HepG2 (cell line): ENCODE results near the gene SLC43A1. TPM values are rescaled to one million over a fixed set of nuclear protein-coding genes. Genes with fewer than 3 reads are reported as not detected.

Experiments used
- ATAC-seq: fragments of 200-7000 bp; cut with Tn5 transposase; 3 replicates; pipeline ENCODE4 v1.9.1; 2020; ENCODE audit warnings: mild to moderate bottlenecking, moderate library complexity
- BruUV-seq: library from RNA; stranded (reverse); fragments of 400-500 nt; replicated peaks from 2 replicates; lab custom pipeline; 2021; lab: Mats Ljungman, UMichigan
- CTCF ChIA-PET: fragments of 300-600 bp; formaldehyde crosslinking; extraction: SDS; loops from one replicate; lab custom pipeline; 2021; ENCODE audit warnings: low total read pairs, inconsistent platforms, low intra/inter-chr PET ratio; lab: Yijun Ruan, JAX
- POLR2A ChIA-PET: fragments of 350-600 bp; sonication (Branson Sonifier 250); formaldehyde crosslinking; loops from one replicate; lab custom pipeline; 2020; ENCODE audit warnings: antibody characterized with exemption, inconsistent platforms; lab: Yijun Ruan, JAX
- DNase-seq: peaks from one replicate; pipeline ENCODE4 v3.0.0-alpha.2; 2015; ENCODE audit warnings: low spot score
- FAIRE-seq: peaks from 3 replicates; lab custom pipeline; 2011; peaks lifted over from hg19 to GRCh38; lab: Jason Lieb, UNC
- H2AFZ ChIP-seq: one replicate; pipeline ENCODE4 v1.6.1; 2011; ENCODE audit warnings: low read length, inconsistent platforms
- H3K27ac ChIP-seq: fragments of 300-600 bp; 3 replicates; pipeline ENCODE4 v1.8.0; 2011; ENCODE audit warnings: mixed run types, mild to moderate bottlenecking, mixed read lengths, low read length, inconsistent platforms; ENCODE audit not compliant: insufficient read depth; ENCODE audit errors: extremely low read length
- H3K27me3 ChIP-seq, 2 experiments: fragments of 200-600 bp in 1 of 2; 2 replicates in 1 of 2; 3 replicates in 1 of 2; pipeline versions ENCODE4 v1.6.0 to v1.8.0; 2011; ENCODE audit warnings: low read length in 2 of 2, mild to moderate bottlenecking in 2 of 2, moderate library complexity in 2 of 2, inconsistent platforms in 1 of 2; ENCODE audit not compliant: insufficient read depth in 2 of 2, control insufficient read depth in 1 of 2
- H3K36me3 ChIP-seq, 2 experiments: fragments of 200-600 bp in 1 of 2; replicated peaks in 1 of 2; 2 replicates in 1 of 2; 3 replicates in 1 of 2; pipeline versions ENCODE4 v1.5.1 to v1.8.0; 2011; ENCODE audit warnings: low read length in 2 of 2, inconsistent platforms in 1 of 2; ENCODE audit not compliant: insufficient read depth in 2 of 2, control insufficient read depth in 1 of 2
- H3K4me1 ChIP-seq: 2 replicates; pipeline ENCODE4 v1.5.1; 2012; ENCODE audit warnings: low read length, inconsistent platforms; ENCODE audit not compliant: insufficient read depth
- H3K4me2 ChIP-seq: 2 replicates; pipeline ENCODE4 v1.6.0; 2011; ENCODE audit warnings: low read depth, low read length, inconsistent platforms
- H3K4me3 ChIP-seq, 3 experiments: fragments of 200-600 bp in 1 of 3; sonication (generic), shearing (Covaris generic) in 1 of 3; replicated peaks in 1 of 3; 2 replicates each; pipeline ENCODE4 v1.5.1; 2011 to 2016; ENCODE audit warnings: low read length in 3 of 3, inconsistent platforms in 2 of 3, low read depth in 2 of 3, mild to moderate bottlenecking in 2 of 3, control low read depth in 1 of 3, mixed read lengths in 1 of 3; ENCODE audit not compliant: insufficient read depth in 1 of 3
- H3K79me2 ChIP-seq: one replicate; pipeline ENCODE4 v1.6.1; 2011; ENCODE audit warnings: low read length, inconsistent platforms; ENCODE audit not compliant: insufficient read depth
- H3K9ac ChIP-seq: 2 replicates; pipeline ENCODE4 v1.6.0; 2011; ENCODE audit warnings: mild to moderate bottlenecking, low read depth, low read length, inconsistent platforms; ENCODE audit not compliant: insufficient read depth
- H3K9me3 ChIP-seq: 2 replicates; pipeline ENCODE4 v1.5.1; 2012; ENCODE audit warnings: mild to moderate bottlenecking, low read length
- H4K20me1 ChIP-seq: 2 replicates; pipeline ENCODE4 v1.6.0; 2011; ENCODE audit warnings: inconsistent platforms, mild to moderate bottlenecking, low read length, moderate library complexity; ENCODE audit not compliant: insufficient read depth
- AGO2 ChIP-seq: fragments of 200-400 bp; formaldehyde crosslinking; optimal IDR thresholded peaks from 2 replicates; pipeline ENCODE3; 2017; ENCODE audit warnings: mild to moderate bottlenecking, low read depth, low read length, moderate library complexity
- ARHGAP35 ChIP-seq: sonication (generic); formaldehyde crosslinking; IDR thresholded peaks from 2 replicates; pipeline ENCODE4 v1.9.0; 2022; ENCODE audit warnings: mild to moderate bottlenecking, inconsistent platforms, moderate library complexity, missing genetic modification reagents, borderline replicate concordance
- ATM ChIP-seq: fragments of 450-650 bp; IDR thresholded peaks from 2 replicates; pipeline ENCODE4 v1.7.1; 2017; ENCODE audit warnings: mild to moderate bottlenecking, borderline replicate concordance
- MEIS1 ChIP-seq: sonication (generic); formaldehyde crosslinking; IDR thresholded peaks from 2 replicates; pipeline ENCODE4 v1.9.0; 2021; ENCODE audit warnings: mild to moderate bottlenecking, missing genetic modification reagents, moderate library complexity, borderline replicate concordance
- RBFOX2 ChIP-seq: fragments of 200-400 bp; formaldehyde crosslinking; IDR thresholded peaks from 2 replicates; pipeline ENCODE4 v1.6.1; 2017; ENCODE audit warnings: low read depth, mild to moderate bottlenecking, low read length
- RBM22 ChIP-seq: fragments of 200-400 bp; formaldehyde crosslinking; optimal IDR thresholded peaks from 2 replicates; pipeline ENCODE3; 2017; ENCODE audit warnings: mild to moderate bottlenecking, low read length, moderate library complexity
- SIX4 ChIP-seq: sonication (generic); formaldehyde crosslinking; IDR thresholded peaks from 2 replicates; pipeline ENCODE4 v1.4.0; 2020; ENCODE audit warnings: missing genetic modification reagents
- ZFP36L1 ChIP-seq: sonication (generic); formaldehyde crosslinking; IDR thresholded peaks from 2 replicates; pipeline ENCODE4 v1.8.0; 2022; ENCODE audit warnings: mild to moderate bottlenecking, missing genetic modification reagents, moderate library complexity
- ZNF350 ChIP-seq: sonication (generic); formaldehyde crosslinking; IDR thresholded peaks from 2 replicates; pipeline ENCODE4 v1.4.0; 2020; ENCODE audit warnings: mild to moderate bottlenecking, low read depth, missing genetic modification reagents, borderline replicate concordance
- ZNF652 ChIP-seq: IDR thresholded peaks from 2 replicates; pipeline ENCODE4 v1.6.1; 2016; ENCODE audit warnings: low read depth, borderline replicate concordance
- ZNF768 ChIP-seq: sonication (generic); formaldehyde crosslinking; IDR thresholded peaks from 2 replicates; pipeline ENCODE4 v1.4.0; 2020; ENCODE audit warnings: missing genetic modification reagents
- whole genome bisulfite sequencing: methylation state at CpG from one replicate; pipeline ENCODE4 v1.1.6; 2017; ENCODE audit warnings: low lambda C conversion rate; 5-methylcytosine and 5-hydroxymethylcytosine counted together
- in situ Hi-C: cut with HindIII; loops from 2 replicates; pipeline ENCODE4 v1.10.0; 2017; ENCODE audit warnings: low pct_unique_long_range_greater_than_20kb; ENCODE audit not compliant: extremely low pct_ligation_motif_present
- intact Hi-C: fragments of 100-400 bp; cut with micrococcal nuclease; formaldehyde crosslinking; loops from one replicate; pipeline ENCODE4 v1.10.0; 2022; ENCODE audit not compliant: unreplicated experiment
- polyA plus RNA-seq, 8 experiments: library from polyadenylated mRNA; depleted of rRNA in 3 of 8; stranded (reverse) in 7 of 8; unstranded in 1 of 8; fragments of >200 nt; fragmentation: Illumina TruSeq in 4 of 8; extraction: Trizol in 4 of 8; gene quantifications; 2 replicates each; pipeline versions ENCODE4 v1.2.1 to v1.2.3, GENCODE V29; 2011 to 2016; ENCODE audit warnings: low read depth in 4 of 8, missing spikeins in 1 of 8, mixed read lengths in 1 of 8; ENCODE audit not compliant: insufficient read depth in 1 of 8
- total RNA-seq, 5 experiments: library from RNA; depleted of rRNA; stranded (reverse); fragments of >200 nt; fragmentation: Illumina TruSeq; extraction: Trizol; gene quantifications; 2 replicates each; pipeline ENCODE4 v1.2.3, GENCODE V29; 2016; ENCODE audit warnings: low read depth in 1 of 5
- TF ChIP-seq, protein P1 (sequence below): sonication (generic); formaldehyde crosslinking; IDR thresholded peaks from 2 replicates; pipeline ENCODE4 v1.4.0; 2020; ENCODE audit warnings: mild to moderate bottlenecking, missing genetic modification reagents
- TF ChIP-seq, protein P2 (sequence below): sonication (generic); formaldehyde crosslinking; IDR thresholded peaks from 2 replicates; pipeline ENCODE4 v1.4.0; 2020; ENCODE audit warnings: missing genetic modification reagents

Gene SLC43A1
- total and polyA plus RNA-seq, 2 of the 13 experiments (the other 11 are each of a cell fraction or from before 2014, with no cell fraction given): 72.3 to 87.6 TPM

DNA sequence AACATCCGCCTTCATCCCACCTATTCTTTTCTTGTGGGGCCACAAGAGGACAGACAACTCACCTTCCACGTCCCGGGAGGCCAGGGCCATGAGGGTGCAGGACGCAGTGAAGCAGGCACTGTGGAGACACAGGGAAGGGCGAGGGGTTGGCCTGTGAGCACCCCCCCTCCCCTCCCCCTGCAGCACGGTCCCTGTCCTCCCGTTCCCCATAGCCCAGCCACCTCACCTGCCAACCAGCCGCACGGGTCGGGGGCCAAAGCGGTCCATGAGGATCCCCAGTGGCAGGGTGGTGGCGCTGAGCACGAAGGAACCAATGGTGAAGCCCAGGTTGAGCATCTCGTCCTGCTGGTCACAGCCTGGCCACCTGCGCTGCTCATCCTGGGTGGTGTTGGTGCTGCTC lies 14.6 kb downstream of the SLC43A1 start:
- H3K27me3 ChIP-seq: no peaks in the 10 kb centered on the region
- no peak for FAIRE-seq
- BruUV-seq: no TSS peak
- TF ChIP-seq ZFP36L1 (CRISPR knock-in tag) (no peak), RBFOX2 (peak; percentile 54; the same call in 1 of the 2 replicates), AGO2 (peak; percentile 31), SIX4 (no peak), ZNF652 (CRISPR knock-in tag) (no peak), ARHGAP35 (CRISPR knock-in tag) (no peak), ZNF768 (CRISPR knock-in tag) (0 out of 2 replicates have a peak, but pooled peaks have one; percentile 16), RBM22 (no peak), ZNF350 (CRISPR knock-in tag) (no peak), ATM (no peak), MEIS1 (CRISPR knock-in tag) (no peak)
- TF ChIP-seq, protein P1, sequence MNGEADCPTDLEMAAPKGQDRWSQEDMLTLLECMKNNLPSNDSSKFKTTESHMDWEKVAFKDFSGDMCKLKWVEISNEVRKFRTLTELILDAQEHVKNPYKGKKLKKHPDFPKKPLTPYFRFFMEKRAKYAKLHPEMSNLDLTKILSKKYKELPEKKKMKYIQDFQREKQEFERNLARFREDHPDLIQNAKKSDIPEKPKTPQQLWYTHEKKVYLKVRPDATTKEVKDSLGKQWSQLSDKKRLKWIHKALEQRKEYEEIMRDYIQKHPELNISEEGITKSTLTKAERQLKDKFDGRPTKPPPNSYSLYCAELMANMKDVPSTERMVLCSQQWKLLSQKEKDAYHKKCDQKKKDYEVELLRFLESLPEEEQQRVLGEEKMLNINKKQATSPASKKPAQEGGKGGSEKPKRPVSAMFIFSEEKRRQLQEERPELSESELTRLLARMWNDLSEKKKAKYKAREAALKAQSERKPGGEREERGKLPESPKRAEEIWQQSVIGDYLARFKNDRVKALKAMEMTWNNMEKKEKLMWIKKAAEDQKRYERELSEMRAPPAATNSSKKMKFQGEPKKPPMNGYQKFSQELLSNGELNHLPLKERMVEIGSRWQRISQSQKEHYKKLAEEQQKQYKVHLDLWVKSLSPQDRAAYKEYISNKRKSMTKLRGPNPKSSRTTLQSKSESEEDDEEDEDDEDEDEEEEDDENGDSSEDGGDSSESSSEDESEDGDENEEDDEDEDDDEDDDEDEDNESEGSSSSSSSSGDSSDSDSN (CRISPR knock-in tag): no peak
- TF ChIP-seq, protein P2, sequence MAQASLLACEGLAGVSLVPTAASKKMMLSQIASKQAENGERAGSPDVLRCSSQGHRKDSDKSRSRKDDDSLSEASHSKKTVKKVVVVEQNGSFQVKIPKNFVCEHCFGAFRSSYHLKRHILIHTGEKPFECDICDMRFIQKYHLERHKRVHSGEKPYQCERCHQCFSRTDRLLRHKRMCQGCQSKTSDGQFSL (CRISPR knock-in tag): no peak
- H3K9ac ChIP-seq: no peak overlapping the region
- H4K20me1 ChIP-seq: peaks cover 13% of the 10 kb centered on the region
- H3K4me2 ChIP-seq: no peak overlapping the region
- H3K27ac ChIP-seq: no peak overlapping the region
- no peak overlapping the region for H3K4me3 ChIP-seq
- WGBS: 97% methylated on average over 6 of the region's 15 CpGs
- ATAC-seq: no peak
- peaks cover 44% of the 10 kb centered on the region for H3K79me2 ChIP-seq
- intact Hi-C loops (no loop called here), in situ Hi-C loops (no loop called here)
- DNase-seq: no peak
- H3K4me1 ChIP-seq: peaks cover 100% of the 10 kb centered on the region
- CTCF ChIA-PET: no interaction called here
- H3K36me3 ChIP-seq: peaks cover 13 to 56% of the 10 kb centered on the region in 2 experiments
- H3K9me3 ChIP-seq: no peaks in the 10 kb centered on the region
- no peak overlapping the region for H2AFZ ChIP-seq
- POLR2A ChIA-PET: interaction anchor here (1.3 to 9.7 kb wide), 2 partner anchors 14 to 24 kb away, joined by 3 to 111 read pairs; partner anchors contain the start of gene SLC43A1
